Measurements from ENCODE around the gene ZNF692. TPM values are rescaled to one million over a fixed set of nuclear protein-coding genes. Genes with fewer than 3 reads are reported as not detected.
A peak's percentile ranks its signal among the peaks of the same experiment; 100 is the strongest.

ZNF692 gene
- 10 to 100 TPM in 1 of 2 donors, 1 to 10 TPM in 1; 7.8 to 16.3 TPM for total RNA-seq
- 10 to 100 TPM in 1 of 2 donors, 1 to 10 TPM in 1; 8.1 to 12.7 TPM for polyA plus RNA-seq

DNA sequence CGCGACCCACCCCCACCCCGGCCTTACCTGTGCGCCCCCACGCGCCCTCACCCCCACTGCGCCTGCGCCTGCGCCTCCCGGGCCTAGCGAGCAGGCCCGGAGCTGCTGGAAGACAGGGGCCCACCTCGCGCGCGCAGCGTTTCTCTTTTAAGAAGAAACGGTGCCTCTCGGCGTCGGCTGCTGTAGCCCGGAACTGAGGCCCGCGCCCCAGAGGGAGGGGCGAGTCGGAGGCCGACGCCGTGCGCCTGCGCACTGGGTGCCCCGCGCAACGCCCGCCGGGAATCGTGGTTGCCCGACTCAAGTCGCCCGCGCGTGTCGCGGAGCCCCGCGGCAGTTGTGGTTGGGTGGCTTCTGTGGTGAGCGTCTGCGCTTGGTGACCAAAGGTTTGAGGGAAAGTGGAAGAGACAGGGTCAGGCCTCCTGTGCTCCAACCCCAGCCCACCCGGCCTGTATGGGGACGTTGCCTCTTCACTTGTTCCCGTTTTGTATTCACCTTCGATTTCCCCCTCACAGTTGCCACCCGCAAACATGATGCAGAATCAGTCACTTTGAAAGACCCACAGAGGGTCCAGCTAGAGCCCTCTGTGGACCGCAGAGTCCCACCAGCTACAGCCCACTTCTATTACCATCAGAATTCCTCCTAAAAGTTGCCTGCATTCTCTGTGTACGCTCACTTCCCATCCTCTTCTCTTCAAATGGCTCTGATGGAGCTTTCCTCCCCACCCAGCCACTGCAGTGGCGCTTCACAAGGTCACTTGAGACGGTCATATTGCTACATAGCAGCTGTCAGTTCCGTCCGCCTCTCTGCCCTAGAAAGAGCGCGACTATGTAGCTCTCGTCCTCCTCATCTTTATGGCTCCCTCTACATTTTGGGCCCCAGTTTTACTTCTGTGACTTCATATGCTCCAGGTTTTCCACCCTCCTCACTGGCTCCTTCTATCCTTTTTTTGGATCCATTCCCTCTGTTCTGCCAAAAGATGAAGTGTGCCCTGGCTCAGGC, at the start of gene ZNF692:
ZNF692 (minus strand) TSS at position 195 of the 999 bp plus-strand sequence. CDS start 776 bp downstream, outside the sequence.
- Histone ChIP-seq H3K9ac (ENCODE audit: low read depth in 1 of 2, low read length in 2 of 2) (peak within 1 kb of the TSS; percentile 94 to 97), H3K9me3 (ENCODE audit: control insufficient read depth in 4 of 4, low read length in 3 of 4) (no peaks in the 10 kb centered on the region), H3K27ac (ENCODE audit: low read depth in 1 of 2, low read length in 2 of 2) (peak within 1 kb of the TSS; percentile 91), H3K4me1 (ENCODE audit: control insufficient read depth in 4 of 4, insufficient read depth in 4 of 4, low read length in 3 of 4) (peaks cover 9 to 33% (median 19%) of the 10 kb centered on the region in 4 donors), H3K4me3 (ENCODE audit: low read depth in 1 of 3, low read length in 3 of 3) (peak within 1 kb of the TSS; percentile 66 to 95 (median 90)), H3K27me3 (ENCODE audit: control insufficient read depth in 4 of 4, insufficient read depth in 4 of 4, low read length in 3 of 4) (no peaks in the 10 kb centered on the region), H3K36me3 (ENCODE audit: control insufficient read depth in 4 of 4, insufficient read depth in 3 of 4, low read depth in 1 of 4, low read length in 3 of 4) (no peaks in the 10 kb centered on the region)
- 4% methylated on average over 62 of the region's 62 CpGs for WGBS
- DNase-seq (ENCODE audit: low spot score), result peak; percentile 97
- TF ChIP-seq, protein P1, sequence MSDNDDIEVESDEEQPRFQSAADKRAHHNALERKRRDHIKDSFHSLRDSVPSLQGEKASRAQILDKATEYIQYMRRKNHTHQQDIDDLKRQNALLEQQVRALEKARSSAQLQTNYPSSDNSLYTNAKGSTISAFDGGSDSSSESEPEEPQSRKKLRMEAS (IDR thresholded peaks at IDR 0.05), result peak; percentile 79
- TF ChIP-seq RAD21 (IDR thresholded peaks at IDR 0.05), result peak in 1 of 2 donors; percentile 23
- no peak for TF ChIP-seq ZBTB33 (IDR thresholded peaks at IDR 0.05)
- peak; percentile 51 for TF ChIP-seq SP1 (IDR thresholded peaks at IDR 0.05)
- no peak for TF ChIP-seq RXRA (IDR thresholded peaks at IDR 0.05)
- peak in 1 of 2 donors; percentile 85 for TF ChIP-seq GABPA (IDR thresholded peaks at IDR 0.05 in 1 of 2, conservative IDR thresholded peaks at IDR 0.05 in 1 of 2)
- TF ChIP-seq FOXA1 (IDR thresholded peaks at IDR 0.05), result peak; percentile 9
- no peak for TF ChIP-seq TAF1 (conservative IDR thresholded peaks at IDR 0.05)
- TF ChIP-seq HNF4G (IDR thresholded peaks at IDR 0.05), result no peak
- TF ChIP-seq EGR1 (IDR thresholded peaks at IDR 0.05; ENCODE audit: low read depth in 2 of 2), result peak in 1 of 2 donors; percentile 77
- TF ChIP-seq, protein P2, sequence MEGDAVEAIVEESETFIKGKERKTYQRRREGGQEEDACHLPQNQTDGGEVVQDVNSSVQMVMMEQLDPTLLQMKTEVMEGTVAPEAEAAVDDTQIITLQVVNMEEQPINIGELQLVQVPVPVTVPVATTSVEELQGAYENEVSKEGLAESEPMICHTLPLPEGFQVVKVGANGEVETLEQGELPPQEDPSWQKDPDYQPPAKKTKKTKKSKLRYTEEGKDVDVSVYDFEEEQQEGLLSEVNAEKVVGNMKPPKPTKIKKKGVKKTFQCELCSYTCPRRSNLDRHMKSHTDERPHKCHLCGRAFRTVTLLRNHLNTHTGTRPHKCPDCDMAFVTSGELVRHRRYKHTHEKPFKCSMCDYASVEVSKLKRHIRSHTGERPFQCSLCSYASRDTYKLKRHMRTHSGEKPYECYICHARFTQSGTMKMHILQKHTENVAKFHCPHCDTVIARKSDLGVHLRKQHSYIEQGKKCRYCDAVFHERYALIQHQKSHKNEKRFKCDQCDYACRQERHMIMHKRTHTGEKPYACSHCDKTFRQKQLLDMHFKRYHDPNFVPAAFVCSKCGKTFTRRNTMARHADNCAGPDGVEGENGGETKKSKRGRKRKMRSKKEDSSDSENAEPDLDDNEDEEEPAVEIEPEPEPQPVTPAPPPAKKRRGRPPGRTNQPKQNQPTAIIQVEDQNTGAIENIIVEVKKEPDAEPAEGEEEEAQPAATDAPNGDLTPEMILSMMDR (IDR thresholded peaks at IDR 0.05; ENCODE audit: low read depth, low read length, missing input control), result no peak
- TF ChIP-seq, protein P3, sequence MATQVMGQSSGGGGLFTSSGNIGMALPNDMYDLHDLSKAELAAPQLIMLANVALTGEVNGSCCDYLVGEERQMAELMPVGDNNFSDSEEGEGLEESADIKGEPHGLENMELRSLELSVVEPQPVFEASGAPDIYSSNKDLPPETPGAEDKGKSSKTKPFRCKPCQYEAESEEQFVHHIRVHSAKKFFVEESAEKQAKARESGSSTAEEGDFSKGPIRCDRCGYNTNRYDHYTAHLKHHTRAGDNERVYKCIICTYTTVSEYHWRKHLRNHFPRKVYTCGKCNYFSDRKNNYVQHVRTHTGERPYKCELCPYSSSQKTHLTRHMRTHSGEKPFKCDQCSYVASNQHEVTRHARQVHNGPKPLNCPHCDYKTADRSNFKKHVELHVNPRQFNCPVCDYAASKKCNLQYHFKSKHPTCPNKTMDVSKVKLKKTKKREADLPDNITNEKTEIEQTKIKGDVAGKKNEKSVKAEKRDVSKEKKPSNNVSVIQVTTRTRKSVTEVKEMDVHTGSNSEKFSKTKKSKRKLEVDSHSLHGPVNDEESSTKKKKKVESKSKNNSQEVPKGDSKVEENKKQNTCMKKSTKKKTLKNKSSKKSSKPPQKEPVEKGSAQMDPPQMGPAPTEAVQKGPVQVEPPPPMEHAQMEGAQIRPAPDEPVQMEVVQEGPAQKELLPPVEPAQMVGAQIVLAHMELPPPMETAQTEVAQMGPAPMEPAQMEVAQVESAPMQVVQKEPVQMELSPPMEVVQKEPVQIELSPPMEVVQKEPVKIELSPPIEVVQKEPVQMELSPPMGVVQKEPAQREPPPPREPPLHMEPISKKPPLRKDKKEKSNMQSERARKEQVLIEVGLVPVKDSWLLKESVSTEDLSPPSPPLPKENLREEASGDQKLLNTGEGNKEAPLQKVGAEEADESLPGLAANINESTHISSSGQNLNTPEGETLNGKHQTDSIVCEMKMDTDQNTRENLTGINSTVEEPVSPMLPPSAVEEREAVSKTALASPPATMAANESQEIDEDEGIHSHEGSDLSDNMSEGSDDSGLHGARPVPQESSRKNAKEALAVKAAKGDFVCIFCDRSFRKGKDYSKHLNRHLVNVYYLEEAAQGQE (IDR thresholded peaks at IDR 0.05), result no peak
- no peak for TF ChIP-seq ATF3 (IDR thresholded peaks at IDR 0.05)
- TF ChIP-seq YY1 (IDR thresholded peaks at IDR 0.05), result peak; percentile 23
